Neural crest cell (in vitro differentiated cells): ENCODE measurements around the gene MRPL53. TPM values are rescaled to one million over a fixed set of nuclear protein-coding genes. Genes with fewer than 3 reads are reported as not detected.

Experiments
- DNase-seq: peaks from one replicate; pipeline ENCODE4 v3.0.0; 2021; ENCODE audit warnings: low read depth, mixed read lengths, low spot score
- H3K27ac Mint-ChIP-seq: one replicate; pipeline ENCODE4 v1.8.0; 2021; ENCODE audit warnings: mild to moderate bottlenecking, mixed read lengths; ENCODE audit not compliant: unreplicated experiment
- H3K27me3 Mint-ChIP-seq: 2 replicates; pipeline ENCODE4 v1.8.0; 2021; ENCODE audit warnings: low read depth, mild to moderate bottlenecking, mixed read lengths
- H3K36me3 Mint-ChIP-seq: 2 replicates; pipeline ENCODE4 v1.8.0; 2021; ENCODE audit warnings: low read depth, mild to moderate bottlenecking, mixed read lengths
- H3K4me1 Mint-ChIP-seq: 2 replicates; pipeline ENCODE4 v1.8.0; 2021; ENCODE audit warnings: mixed read lengths
- H3K4me3 Mint-ChIP-seq: one replicate; pipeline ENCODE4 v1.8.0; 2021; ENCODE audit warnings: mild to moderate bottlenecking, mixed read lengths
- H3K9me3 Mint-ChIP-seq: 2 replicates; pipeline ENCODE4 v1.8.0; 2021; ENCODE audit warnings: mixed read lengths
- CTCF ChIP-seq: fragments of 200-600 bp; sonication (generic); conservative IDR thresholded peaks from 2 replicates; pipeline ENCODE4 v1.5.0; 2021; ENCODE audit warnings: antibody characterized with exemption, mild to moderate bottlenecking
- total RNA-seq: library from RNA; stranded (reverse); gene quantifications from 2 replicates; pipeline ENCODE4 v1.2.1, GENCODE V29; 2021

MRPL53 gene
- total RNA-seq, 1 donor from 2014 or later, result 72.4 TPM

- TF ChIP-seq CTCF, result no peak
- Mint-ChIP-seq H3K4me3 (peak overlapping the region; percentile 65), H3K36me3 (peaks cover 15% of the 10 kb centered on the region), H3K27ac (no peak overlapping the region), H3K27me3 (peaks cover 76% of the 10 kb centered on the region), H3K9me3 (no peaks in the 10 kb centered on the region), H3K4me1 (peaks cover 12% of the 10 kb centered on the region)
- no peak for DNase-seq
Measured at GRCh38 chr2:74496997-74497776, 24.7 kb upstream of the MRPL53 start.

GRCh38 chr2:74495440-74495839 is 23.0 kb upstream of the MRPL53 start:
- peaks cover 12% of the 10 kb centered on the region for H3K4me1 Mint-ChIP-seq
- H3K4me3 Mint-ChIP-seq, result no peak overlapping the region
- H3K36me3 Mint-ChIP-seq, result peaks cover 13% of the 10 kb centered on the region
- H3K27me3 Mint-ChIP-seq, result peaks cover 59% of the 10 kb centered on the region
- no peaks in the 10 kb centered on the region for H3K9me3 Mint-ChIP-seq
- no peak for TF ChIP-seq CTCF
- no peak for DNase-seq
- H3K27ac Mint-ChIP-seq, result no peak overlapping the region

DNA sequence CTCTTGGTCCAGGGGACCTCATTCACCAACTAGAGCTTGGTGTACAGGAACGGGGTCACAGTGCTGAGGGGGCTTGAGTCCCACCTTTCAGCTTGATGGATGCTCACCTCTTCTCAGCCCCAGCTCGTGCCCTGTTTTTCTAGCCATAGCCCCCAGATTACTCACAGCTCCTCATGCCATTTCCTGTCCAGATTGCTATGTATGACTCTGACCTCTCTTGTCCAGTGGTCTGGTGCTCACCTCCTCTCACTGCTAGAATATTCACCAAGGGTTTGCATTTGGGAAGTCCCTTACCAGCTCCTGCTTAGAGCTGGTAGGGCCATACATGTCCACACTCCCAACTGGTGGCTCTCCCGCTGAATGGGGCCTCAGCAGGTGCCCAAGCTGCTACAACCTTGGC is 21.1 kb upstream of the MRPL53 start:
- H3K4me1 Mint-ChIP-seq, result peaks cover 5% of the 10 kb centered on the region
- peaks cover 15% of the 10 kb centered on the region for H3K36me3 Mint-ChIP-seq
- no peak overlapping the region for H3K4me3 Mint-ChIP-seq
- no peak for DNase-seq
- no peak overlapping the region for H3K27ac Mint-ChIP-seq
- no peaks in the 10 kb centered on the region for H3K9me3 Mint-ChIP-seq
- no peak for TF ChIP-seq CTCF
- peaks cover 41% of the 10 kb centered on the region for H3K27me3 Mint-ChIP-seq

DNA sequence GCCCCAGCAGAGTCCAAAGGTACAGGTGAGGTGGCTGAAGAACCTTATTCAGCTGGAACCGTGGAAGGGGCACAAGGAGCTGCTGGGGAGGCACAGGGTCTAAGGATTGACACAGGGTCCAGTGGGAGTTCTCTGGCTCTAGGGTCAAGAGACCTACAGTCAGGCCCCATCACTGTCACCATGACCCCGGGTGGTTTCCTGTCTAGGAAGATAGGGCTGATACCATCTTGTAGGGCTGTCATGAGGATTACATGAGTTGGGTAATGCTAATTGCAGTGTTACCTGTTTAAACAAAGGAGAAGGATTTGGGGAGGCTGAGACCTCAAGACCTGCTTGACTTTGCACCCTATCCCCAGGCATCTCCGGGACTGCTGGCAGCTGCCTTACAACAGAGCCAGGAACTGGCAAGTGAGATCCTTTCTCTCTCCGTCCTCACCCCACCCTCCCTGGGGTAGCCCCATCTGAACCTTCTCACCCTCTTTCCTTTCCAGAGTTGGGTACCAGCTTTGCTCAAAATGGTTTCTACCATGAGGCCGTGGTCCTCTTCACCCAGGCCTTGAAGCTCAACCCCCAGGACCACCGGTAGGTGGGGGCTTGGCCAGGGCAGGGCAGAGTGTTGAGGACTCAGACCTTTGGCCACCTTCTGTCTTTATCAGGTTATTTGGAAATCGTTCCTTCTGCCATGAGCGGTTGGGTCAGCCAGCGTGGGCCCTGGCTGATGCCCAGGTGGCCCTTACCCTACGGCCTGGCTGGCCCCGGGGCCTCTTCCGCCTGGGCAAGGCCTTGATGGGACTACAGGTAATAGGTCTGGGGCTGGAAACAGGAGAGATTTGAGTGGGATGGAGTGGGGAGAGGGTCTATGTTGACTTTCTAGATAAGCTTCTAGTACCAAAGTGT is 19.4 kb upstream of the MRPL53 start:
- no peaks in the 10 kb centered on the region for H3K9me3 Mint-ChIP-seq
- no peak for TF ChIP-seq CTCF
- H3K4me3 Mint-ChIP-seq, result no peak overlapping the region

DNA sequence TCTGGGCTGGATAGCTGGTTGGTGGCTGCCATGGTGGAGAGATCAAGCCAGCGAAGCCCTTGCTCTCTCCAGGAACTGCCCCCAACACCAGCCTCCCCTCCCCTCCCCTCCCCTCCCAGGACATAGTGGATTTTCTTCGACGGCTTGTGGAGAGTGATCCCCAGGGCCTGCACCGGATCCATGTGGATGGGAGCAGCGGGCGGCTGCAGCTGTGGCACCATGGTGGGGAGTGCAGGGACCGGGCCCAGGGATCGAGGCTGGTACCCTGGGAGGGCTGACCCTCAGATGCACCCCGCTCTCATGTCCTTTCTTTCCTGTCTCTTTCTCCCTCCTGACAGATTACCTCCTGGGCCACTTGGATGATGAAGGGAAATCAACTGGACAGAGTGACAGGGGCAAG is 17.4 kb upstream of the MRPL53 start:
- H3K4me1 Mint-ChIP-seq, result no peaks in the 10 kb centered on the region
- H3K4me3 Mint-ChIP-seq, result no peak overlapping the region
- DNase-seq, result no peak
- peaks cover 11% of the 10 kb centered on the region for H3K36me3 Mint-ChIP-seq
- peaks cover 4% of the 10 kb centered on the region for H3K27me3 Mint-ChIP-seq
- H3K27ac Mint-ChIP-seq, result no peak overlapping the region
- TF ChIP-seq CTCF, result no peak
- H3K9me3 Mint-ChIP-seq, result no peaks in the 10 kb centered on the region

More for the DNA sequence above, 19.4 kb upstream of the MRPL53 start:
- no peak for DNase-seq
- peaks cover 15% of the 10 kb centered on the region for H3K36me3 Mint-ChIP-seq
- peaks cover 24% of the 10 kb centered on the region for H3K27me3 Mint-ChIP-seq
- H3K4me1 Mint-ChIP-seq, result no peaks in the 10 kb centered on the region
- no peak overlapping the region for H3K27ac Mint-ChIP-seq
